DMS 273 (cell line): ENCODE measurements around the gene MIDN.

ENCODE experiments used
- DNase-seq: peaks from one replicate; lab custom pipeline; 2025; ENCODE audit not compliant: unreplicated experiment; lab: John Stamatoyannopoulos, UW

The MIDN gene

DNA sequence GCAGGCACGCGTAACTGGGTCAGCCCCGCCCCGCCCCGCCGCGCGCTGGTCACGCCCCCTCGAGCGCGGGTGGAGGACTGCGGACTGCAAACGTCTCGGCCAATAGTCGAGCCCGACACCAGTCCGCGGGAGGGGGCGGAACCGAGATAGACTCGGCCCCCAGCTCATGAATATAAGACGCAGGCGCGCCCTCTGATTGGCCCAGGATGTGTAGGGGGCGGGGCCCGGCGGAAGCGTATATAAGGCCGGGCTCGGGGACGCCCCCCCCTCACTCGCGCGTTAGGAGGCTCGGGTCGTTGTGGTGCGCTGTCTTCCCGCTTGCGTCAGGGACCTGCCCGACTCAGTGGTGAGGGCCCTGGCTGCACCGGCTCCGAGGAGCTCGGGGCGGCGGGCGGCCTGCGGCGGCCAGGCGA, 20.7 kb downstream of the MIDN start, which contains the start of gene CIRBP:
TSS of gene CIRBP (plus strand) at position 268 of the 413 bp plus-strand sequence. CDS start 1,602 bp downstream, outside the sequence.
- peak; percentile 99 for DNase-seq

DNA sequence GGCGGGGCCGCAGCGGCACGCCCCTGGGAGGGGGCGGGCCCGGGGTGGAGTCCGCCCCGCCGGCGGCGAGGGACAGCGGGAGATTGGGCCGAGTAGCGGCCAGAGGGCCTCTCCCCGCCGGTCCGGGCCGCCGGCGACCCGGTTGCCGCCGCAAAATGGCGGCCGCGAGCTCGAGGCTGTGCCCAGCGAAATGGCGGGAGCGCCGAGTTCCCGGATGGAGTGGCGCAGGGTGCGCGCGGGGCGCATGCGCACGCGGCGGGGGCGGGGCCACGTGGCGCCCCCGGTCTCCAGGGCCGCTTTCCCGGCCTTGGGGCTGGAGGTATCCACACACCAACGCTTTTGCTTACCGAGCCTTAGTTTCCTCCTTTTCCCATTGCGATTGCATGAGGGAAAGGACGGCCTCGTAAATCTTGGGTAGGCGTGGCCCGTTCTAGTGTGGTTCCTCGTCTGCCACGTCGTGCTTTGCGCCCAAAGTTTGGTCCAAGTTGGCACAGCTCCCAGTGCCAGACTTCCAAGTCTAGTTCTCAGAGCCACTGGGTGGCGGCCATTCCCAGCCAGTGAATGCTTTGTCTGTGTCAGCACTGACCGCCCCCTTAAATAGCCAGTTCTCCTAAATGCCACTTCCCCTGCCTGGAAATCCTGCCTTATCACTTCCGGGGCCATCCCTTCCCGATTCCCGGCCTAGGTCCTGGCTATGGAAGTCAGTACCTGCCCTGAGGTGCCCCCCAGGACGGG, 21.3 kb downstream of the MIDN start:
- DNase-seq, result peak; percentile 95

DNA sequence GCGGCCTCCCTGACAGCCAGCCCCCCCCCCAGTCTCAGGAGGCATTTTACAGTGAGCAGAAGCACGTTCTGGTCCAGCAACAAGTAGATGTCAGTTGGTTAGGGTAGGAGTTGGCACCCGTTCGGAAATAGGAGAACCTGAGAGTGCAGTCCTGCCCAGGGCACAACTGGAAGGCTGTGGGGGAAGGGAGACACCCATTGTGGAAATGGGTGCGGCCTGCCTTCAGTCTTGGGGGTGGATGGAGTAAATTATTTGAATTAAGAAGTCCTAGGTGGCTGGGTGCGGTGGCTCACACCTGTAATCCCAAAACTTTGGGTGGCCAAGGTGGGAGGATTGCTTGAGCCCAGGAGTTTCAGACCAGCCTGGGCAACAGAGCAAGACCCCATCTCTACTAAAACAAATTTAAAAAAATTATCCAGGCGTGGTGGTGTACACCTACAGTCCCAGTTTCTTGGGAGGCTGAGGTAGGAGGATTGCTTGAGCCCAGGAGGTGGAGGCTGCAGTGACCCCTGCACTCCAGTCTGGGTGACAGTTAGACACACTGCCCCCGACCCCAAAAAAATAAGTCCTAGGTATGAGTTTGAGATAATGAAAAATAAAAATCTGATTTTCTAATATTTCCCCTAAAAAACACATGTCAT, 21.9 kb downstream of the MIDN start:
- peak; percentile 68 for DNase-seq

DNA sequence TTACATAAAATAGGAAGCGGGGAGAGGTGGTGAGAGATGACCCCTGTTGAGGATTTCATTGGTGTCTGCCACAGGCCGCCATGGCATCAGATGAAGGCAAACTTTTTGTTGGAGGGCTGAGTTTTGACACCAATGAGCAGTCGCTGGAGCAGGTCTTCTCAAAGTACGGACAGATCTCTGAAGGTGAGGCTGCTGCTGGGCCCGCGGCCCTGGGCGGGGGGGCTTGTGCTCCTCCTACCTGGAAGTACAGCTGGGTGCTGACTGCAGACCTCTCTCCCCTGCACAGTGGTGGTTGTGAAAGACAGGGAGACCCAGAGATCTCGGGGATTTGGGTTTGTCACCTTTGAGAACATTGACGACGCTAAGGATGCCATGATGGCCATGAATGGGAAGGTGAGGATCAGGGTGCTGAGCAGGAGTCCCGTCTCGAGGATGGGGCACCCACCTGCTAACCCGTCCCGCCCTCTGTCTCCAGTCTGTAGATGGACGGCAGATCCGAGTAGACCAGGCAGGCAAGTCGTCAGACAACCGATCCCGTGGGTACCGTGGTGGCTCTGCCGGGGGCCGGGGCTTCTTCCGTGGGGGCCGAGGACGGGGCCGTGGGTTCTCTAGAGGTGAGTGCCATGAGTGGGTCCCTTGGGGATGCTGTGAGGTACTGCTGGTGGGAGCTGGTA, 22.6 kb downstream of the MIDN start:
- DNase-seq, result no peak

DNA sequence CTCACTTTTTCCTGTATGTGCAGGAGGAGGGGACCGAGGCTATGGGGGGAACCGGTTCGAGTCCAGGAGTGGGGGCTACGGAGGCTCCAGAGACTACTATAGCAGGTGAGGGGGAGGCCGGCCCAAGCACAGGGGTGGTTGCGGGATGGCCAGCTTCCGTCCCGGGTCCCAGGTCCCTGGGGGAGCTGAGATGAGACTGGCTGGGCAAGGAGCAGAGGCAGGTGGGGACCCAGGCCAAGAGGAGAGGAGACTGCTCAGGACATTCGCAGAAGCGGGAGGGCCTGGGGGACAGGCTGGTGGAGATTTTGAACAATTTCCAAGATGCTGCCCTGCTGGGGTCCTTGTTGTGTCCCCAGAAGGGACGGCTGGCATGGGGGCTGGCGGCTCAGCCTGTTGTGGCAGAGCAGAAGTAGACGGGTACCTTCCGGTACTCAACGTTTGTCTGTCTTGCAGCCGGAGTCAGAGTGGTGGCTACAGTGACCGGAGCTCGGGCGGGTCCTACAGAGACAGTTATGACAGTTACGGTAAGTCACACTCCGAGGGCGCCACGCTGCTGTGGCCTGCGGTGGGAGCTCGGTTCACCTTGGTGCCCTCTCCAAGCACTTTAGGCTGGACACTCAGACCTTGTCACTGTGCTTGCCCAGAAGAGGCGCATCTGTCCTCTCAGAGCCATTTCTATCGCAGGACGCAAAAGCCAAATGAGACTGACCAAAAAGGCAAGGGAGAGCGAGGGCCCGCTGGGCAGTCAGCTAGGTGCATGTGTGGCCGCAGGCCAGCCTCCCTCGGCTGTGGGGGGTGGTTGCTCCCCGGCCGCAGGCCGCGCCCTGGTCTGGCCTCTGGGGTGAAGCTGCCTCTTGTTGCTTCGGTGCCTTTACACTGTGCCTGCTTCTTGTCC, 23.4 kb downstream of the MIDN start:
- DNase-seq, result no peak

DNA sequence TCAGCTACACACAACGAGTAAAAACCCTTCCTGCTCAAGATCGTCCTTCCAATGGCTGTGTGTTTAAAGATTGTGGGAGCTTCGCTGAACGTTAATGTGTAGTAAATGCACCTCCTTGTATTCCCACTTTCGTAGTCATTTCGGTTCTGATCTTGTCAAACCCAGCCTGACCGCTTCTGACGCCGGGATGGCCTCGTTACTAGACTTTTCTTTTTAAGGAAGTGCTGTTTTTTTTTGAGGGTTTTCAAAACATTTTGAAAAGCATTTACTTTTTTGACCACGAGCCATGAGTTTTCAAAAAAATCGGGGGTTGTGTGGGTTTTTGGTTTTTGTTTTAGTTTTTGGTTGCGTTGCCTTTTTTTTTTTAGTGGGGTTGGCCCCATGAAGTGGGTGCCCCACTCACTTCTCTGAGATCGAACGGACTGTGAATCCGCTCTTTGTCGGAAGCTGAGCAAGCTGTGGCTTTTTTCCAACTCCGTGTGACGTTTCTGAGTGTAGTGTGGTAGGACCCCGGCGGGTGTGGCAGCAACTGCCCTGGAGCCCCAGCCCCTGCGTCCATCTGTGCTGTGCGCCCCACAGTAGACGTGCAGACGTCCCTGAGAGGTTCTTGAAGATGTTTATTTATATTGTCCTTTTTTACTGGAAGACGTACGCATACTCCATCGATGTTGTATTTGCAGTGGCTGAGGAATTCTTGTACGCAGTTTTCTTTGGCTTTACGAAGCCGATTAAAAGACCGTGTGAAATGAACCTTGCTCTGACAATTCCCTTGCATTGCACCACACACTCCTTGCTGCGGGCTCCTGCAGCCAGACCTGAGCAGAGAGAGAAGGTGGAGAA, 24.3 kb downstream of the MIDN start:
- DNase-seq, result no peak

DNA sequence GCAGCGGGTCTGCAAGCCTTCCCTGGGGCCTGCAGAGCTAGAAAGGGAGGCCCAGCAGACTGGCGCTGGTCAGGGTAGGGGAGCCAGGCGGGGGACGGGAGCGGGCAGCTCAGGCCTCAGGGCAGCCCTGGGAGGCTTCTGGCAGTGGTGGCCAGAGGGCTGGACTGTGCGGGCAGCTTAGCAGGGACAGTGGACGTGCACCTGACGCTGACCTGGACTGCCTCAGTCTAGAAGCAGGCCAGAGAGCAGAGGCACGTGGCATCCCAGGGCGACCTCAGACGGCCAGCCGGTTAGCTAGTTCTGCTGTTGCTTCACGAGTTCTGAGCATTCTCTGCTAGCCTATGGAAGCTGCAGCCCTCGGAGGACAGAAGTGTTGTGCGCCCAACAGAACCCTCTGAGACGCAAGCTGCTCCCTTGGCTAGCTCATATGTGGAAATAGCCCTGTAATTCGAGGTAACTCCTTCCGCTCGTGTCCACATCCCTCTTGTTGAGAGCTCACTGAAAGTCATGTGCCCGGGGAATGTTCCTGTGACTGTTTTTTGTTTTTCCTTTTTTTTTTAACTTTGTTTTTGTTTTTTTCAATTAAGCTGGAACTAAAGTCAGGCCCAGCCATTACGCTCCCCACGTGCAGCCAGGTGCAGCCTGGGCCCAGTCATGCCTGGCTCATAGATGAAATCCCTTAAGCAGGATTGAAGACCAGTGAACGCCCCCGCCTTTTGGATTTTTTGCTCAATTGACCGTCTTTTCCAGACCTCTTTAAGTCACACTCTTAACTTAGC, 25.1 kb downstream of the MIDN start:
- no peak for DNase-seq

DNA sequence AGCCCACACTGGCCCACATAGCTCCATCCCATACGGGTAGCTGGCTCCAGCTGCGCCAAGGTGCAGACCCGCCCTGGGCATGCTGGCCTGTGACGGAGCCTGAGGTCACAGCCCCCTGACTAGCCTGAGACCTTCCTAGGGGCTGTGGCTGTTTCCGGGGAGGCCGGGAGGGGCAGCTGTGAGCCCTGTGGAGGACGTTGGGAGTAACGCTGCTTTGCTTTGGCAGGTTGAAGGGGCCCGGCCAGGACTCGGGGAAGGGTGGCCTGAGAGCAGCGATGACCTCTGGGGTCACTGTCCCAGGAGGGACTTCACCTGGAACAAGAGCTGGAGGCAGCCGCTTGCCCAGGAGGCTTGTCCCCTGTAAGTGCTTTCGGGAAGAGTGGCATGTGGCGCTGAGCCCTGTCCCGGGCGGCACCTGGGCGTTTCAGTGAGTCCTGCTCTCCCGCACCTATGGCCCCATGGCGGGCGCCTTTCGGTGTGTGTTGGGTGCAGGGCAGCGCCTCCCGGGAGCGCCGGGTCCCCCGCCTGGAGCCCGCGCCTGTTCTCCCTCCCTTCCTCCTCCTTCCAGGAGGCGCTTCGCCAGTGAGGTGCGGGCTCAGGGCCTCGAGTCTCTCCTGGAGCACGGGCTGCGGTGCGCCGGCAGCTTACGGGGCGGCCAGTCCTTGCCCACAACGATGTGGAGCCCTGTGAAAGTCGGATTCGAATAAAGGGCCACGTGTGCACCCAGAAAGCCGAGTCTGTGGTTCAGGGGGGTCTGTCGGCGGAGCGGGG, 25.9 kb downstream of the MIDN start:
- no peak for DNase-seq

DNA sequence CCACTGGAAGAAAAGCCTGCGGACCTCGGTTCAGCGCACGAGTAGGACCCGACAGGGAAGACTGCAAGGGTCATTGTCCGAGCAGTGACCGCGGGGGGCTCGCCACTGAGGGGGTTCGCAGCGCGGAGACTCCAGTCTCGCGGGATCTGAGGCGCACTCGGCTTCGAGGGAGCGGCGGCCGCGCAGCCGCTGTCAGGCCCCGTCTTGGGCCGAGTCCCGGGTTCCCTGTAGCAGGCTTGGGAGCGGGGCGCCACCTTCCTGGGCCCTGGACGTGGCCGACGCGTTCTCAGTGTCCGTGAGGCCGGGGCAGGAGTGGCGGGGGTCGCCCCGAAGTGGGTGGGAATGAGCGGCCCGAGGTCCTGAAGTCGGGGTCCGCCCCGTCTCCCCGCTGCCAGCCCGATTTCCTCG, 26.5 kb downstream of the MIDN start:
- DNase-seq, result peak; percentile 74

DNA sequence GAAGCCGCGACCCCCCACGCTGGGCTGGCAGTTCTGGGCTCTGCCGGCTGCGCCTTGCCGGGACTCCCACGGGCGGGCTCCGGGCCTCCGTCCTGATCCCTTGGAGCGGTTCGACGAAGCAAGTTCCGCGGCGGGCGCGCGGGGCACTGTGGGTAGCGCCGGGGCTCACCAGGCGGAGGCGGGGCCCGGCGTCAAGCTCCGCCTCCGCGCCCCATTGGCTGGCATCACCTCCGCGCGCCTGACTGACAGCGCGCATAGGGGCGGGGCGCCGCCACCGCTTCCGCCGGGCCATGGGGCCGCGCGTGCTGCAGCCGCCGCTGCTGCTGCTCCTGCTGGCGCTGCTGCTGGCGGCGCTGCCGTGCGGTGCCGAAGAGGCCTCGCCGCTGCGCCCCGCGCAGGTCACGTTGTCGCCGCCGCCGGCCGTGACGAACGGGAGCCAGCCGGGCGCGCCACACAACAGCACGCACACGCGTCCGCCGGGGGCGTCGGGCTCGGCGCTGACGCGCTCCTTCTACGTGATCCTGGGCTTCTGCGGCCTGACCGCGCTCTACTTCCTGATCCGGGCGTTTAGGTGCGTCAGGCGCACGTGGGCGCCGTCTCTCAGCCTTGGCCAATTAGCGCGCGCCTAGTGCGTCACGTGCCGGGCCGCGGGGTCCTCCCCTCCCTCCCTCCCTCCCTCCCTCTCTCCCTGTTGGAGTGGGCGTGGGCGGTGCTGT, 27.0 kb downstream of the MIDN start, which contains the start of gene FAM174C:
TSS of gene FAM174C (plus strand) at position 271 of the 716 bp plus-strand sequence. CDS start at position 291, 20 bp downstream.
- DNase-seq, result peak; percentile 99

DNA sequence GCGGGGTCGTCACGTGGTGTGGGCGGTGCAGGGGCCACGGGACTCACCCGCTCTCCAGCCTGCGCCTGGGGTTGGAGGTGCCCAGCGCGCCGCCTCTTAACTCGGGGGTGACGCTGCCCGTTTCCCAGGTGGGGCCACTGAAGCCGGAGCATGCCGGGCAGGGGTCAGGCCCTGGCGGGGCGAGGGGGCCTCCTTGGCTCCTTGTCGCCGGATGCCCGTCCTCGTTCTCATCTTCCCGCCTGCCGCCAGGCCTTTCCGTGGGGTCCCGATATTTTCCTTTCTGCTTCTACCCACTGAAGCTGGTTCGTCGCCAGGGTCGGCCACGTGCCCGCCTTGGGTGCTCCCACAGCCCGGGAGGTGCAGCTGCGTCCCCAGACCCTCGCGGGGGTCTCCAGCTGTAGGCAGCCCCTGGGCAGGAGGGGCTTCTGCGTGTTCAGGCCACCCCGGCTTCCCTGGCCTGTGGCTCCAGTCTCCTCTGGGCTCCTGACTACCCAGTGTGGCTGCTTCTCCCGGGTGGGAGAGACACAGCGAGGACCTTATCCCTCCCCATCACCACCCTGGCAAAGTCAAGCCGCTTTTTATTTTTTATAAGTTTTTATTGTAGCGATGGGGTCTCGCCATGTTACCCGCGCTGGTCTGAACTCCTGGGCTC, 27.7 kb downstream of the MIDN start:
- DNase-seq, result no peak

DNA sequence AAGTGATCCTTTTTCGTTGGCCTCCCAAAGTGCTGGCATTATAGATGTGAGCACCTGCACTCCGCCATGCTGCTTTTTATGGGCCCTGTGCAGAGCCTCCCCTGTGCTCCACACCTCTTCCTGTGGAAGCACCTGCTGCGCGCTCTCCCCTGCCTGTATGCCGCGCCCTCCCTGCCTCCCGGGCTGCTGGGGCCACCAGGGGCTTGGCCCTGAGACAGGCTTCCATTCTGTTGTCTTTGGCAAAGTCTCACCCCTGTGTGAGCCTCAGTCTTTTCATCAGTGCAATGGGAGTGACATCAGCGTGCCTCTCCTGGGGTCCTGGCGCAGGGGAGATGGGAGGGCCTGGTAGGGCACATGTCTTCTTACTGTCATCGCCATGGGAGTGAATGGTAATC, 28.2 kb downstream of the MIDN start:
- DNase-seq, result no peak

DNA sequence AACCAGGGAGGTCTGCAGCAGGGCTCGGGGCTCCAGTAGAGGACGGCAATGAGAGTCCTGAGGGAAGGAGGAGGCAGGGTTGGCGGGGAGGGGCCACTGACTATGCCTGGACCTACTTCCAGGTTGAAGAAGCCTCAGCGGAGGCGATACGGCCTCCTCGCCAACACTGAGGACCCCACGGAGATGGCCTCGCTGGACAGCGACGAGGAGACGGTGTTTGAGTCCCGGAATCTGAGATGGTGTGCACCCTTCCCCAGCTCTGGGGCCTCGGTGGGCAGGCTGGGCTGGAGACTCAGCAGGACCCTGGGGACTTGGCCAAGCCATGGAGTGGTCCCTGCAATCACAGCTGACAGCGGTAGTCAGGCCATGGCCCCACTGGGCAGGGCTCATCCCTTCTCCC, 28.7 kb downstream of the MIDN start:
- DNase-seq, result no peak

DNA sequence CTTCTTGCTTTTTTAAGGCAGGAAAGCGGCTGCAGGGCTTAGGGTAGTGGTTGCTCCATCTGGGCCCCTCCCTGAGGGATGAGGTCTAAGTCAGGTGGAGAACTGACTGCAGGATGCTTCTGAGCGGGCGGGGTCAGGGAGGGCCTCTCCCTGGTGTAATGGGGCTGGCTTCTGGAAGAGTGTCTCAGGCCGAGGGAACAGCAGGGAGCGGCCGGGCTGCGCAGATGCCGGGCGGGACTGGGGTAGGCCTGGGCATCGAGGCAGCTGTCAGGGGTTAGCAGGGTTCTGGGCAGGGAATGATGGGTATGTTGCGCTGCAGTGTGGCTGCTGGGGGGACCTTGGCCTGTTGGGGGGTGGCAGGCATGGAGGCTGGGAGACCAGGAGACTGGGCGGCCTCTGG, 29.7 kb downstream of the MIDN start:
- no peak for DNase-seq

DNA sequence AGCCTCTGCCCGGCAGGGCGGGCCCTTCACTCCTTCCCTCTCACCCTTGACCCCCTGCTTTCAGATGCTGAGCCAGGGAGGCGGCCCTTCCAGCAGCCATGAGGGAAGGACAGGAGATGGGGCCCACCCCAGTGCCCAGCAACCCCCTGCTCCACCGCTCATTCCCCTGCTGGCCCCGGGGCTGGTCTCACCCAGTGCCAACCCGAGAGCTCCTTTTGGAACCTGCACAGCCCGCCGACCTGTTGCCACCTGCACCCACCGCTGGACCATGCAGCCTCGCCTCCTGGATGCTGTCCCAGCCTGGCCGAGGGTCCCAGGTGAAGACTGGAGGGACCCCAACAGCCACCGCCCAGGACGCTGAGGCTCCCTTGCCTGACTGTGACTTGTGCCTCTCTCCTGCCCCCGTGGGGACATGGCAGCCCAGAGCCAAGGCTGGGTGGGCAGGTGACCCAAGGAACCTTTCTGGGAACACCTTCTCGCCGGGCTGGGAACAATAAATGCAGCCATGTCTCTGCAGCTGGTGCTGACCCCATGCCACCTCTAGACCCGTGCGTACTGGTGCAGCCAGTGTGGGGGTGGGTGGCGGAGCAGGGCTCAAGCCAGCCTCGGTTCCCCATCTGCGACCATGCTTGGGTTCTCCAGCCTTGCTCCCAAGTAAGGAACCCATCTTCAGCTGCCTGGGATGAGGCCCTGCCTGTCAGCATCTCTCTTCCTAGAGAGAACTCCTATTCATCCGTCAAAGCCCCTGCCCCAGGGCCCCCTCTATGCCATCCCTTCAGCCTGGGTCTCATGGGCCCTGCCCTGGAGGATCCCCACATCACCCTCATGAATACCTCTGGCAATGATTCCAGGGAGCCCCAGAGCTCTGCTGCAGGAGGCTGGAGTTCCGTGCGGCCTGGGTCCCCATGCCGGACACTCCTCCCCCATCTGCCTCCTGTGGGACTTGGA, 30.6 kb downstream of the MIDN start:
- no peak for DNase-seq

DNA sequence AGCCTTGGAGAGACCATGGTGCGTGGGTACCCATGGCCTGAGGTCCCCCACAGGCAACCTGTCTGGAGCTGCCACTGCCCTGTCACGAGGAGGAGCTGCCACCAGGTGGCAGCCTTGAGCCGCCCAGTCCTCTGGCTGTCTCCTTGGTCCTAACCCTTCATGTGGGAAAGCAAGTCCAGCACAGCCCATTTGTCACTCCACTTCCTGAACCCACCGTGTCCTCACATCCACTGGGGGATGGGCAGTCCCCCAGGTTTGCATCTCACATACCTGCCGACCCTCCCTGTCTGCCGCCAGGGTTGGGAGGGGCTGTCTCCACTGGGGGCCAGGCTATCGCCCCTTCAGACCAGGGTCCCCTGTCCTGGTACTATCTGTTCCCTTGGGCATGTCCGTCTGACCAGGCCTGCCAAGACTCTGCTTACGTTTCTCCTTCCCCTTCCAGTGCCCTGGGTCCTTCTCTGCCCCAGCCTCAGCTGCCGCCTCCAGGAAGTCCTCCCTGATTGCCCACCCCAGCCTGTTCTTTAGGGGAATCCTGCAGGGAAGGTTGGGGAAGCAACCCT, 31.5 kb downstream of the MIDN start:
- DNase-seq, result peak; percentile 93
